Stimulated activated CD4-positive, alpha-beta T cell treated with anti-CD3 and anti-CD28 coated beads, Interleukin-1b, Interleukin-23, amount 100 ng/mL, for 1 hour (primary cell): ENCODE data around the gene LAMA2.

Source experiments
- DNase-seq, 2 donors: peaks; one replicate each; pipeline ENCODE4 v3.0.0-alpha.2; 2020; ENCODE audit warnings: low read depth in 2 of 2

LAMA2 gene

GRCh38 chr6:129490521-129491255, 607.8 kb downstream of the LAMA2 start:
- peak in 1 of 2 donors; percentile 33 for DNase-seq

DNA sequence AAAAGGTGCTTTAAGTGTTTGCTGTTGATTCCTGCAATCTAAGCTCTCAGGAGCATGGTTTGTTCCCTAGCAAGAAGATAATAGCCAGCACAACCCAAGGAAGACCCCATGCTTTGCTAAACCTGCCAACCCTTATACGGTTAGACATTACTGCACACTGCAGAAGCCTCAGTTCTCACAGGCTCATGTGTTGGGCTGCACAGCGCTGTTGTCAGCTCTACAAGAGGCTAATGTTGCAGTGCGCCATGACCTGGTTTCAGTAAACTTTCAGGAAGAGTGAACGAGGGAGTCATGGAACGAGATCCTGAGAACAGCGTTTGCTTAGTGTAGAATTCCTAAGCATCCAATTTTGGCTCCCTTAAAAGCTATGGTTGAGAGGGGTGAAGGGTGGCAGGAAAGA, 608.5 kb downstream of the LAMA2 start:
- DNase-seq: no peak

DNA sequence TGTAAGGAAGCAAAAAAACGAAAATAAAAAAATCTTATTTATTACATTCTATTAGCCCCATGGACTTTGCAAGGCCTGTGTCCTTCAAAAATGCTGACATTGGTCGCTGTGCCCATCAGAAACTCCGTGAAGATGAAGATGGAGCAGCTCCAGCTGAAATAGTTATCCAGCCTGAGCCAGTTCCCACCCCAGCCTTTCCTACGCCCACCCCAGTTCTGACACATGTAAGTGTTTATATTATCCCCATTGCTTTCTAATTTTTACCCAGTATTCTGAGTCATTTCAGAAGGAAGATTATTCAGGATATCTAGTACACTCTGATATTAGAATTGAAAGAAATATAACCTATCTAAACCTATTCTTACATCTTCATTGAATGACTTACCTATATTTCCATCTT, 609.3 kb downstream of the LAMA2 start:
- DNase-seq: no peak

GRCh38 chr6:129493354-129493902, 610.5 kb downstream of the LAMA2 start:
- no peak for DNase-seq

GRCh38 chr6:129494099-129494498, 611.2 kb downstream of the LAMA2 start:
- DNase-seq: no peak

- DNase-seq: no peak
Measured at GRCh38 chr6:129494586-129494985, 611.6 kb downstream of the LAMA2 start.

GRCh38 chr6:129495652-129496051, 612.7 kb downstream of the LAMA2 start:
- no peak for DNase-seq

DNA sequence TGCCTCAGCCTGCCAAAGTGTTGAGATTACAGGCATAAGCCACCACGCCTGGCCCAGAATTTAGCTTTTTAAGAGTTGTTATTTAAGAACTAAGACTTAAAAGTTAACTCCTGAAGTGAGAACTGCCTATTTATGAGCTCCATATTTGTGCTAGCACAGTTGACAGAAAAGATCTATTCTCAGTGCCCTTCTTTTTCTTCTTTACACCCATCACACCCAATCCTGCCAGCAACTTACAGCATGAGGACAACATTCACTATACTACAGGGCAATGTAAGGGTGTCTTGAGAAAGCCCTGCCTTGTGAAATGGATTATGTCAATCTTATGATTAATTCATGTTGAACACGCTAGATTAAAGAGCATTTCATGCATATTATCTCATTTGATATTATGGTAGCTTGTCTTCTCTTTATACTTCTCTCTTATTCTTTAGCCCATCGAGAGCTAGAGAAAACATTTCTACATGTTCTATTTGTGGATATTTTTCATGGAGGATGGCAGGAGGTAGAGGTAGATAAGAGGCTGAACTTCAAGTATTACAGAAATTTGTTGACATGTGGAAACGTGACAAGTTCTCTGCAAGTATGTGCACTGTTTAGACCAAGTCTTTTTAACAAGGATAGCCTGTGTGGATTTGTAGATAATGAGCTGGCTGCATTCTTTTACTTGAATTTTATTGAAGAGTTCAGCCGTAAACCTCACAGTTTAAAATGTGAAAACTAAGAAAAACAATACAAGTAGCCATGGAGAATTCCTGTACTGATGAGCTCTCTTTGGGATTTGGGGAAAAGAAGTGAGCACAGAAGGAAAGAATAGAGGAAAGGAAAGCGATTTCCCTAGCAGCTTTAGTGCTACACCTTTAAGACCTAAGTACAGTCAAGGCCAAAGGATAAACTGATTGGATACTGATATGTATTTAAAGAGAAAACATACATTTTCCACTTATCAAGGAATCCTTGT, 614.8 kb downstream of the LAMA2 start:
- no peak for DNase-seq

DNA sequence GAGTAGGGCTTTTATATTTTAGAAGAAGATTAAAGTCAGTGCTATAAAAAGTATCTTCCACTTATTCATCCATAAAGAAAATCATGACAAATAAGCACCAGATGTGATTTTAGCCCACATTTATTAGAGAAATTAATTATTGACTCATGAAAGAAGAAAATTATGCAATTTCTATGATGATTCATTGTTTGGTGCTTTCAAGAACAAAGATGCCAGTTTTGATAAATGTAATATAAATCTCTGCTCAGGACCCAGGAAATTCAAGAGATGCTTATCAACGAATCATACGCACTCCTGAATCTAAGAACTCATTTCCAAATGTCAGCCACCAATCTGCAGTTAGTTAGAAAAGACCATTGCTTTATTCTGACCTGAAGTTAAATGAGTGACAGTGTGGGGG, 615.6 kb downstream of the LAMA2 start:
- DNase-seq: no peak

GRCh38 chr6:129498950-129499842, 616.3 kb downstream of the LAMA2 start:
- DNase-seq: no peak

DNA sequence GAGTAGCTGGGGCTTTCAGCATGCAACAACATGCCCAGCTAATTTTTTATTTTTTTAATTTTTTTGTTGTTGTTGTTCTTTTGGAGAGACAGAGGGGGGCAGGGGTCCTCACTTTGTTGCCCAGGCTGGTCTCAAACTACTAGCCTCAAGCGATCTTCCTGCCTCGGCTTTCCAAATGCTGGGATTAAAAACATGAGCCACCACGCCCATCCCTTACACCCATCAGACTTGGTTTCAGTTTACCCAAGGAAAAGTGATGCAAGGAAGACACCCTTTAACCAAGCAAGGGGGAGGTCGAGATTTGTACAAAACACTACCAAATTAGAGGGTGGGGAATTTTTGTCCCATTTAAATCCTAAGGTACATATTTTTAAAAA, 616.9 kb downstream of the LAMA2 start:
- no peak for DNase-seq

DNA sequence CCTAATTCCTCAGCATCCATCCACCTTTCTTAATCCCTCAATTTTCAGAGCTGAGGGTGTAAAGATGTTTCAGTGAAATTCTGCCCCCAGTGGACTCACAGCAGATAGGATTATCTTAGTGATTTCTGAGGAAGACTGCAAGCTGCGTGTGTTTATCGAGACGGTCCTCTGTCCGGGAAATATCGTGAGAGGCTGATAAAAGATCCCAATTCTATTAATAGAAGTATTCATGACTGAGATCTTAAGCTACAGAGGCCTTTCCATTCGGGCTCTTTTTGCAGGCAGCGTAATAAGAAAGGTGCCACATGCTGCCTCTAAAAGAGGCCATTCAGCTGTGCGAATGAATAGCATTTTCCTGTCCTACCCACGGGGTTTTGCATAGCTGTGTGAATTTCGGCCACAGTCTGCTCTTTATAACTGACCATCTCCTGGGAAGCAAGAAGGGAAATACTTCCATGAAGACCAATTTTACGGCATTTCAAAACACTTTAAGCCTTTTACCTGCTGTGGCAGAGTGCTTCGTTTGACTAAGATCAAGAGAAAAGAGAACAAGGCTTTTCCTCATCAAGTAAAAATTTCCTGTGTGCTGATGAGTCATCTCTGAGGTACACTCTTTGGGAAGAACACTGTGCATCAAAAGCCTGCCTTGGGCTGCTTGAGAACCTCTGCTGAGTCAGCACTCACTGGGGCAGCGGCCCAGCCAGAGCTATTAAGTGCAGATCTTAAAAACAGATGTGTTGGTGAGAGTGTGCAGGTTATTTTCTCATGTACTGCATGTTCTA, 618.2 kb downstream of the LAMA2 start:
- no peak for DNase-seq

DNA sequence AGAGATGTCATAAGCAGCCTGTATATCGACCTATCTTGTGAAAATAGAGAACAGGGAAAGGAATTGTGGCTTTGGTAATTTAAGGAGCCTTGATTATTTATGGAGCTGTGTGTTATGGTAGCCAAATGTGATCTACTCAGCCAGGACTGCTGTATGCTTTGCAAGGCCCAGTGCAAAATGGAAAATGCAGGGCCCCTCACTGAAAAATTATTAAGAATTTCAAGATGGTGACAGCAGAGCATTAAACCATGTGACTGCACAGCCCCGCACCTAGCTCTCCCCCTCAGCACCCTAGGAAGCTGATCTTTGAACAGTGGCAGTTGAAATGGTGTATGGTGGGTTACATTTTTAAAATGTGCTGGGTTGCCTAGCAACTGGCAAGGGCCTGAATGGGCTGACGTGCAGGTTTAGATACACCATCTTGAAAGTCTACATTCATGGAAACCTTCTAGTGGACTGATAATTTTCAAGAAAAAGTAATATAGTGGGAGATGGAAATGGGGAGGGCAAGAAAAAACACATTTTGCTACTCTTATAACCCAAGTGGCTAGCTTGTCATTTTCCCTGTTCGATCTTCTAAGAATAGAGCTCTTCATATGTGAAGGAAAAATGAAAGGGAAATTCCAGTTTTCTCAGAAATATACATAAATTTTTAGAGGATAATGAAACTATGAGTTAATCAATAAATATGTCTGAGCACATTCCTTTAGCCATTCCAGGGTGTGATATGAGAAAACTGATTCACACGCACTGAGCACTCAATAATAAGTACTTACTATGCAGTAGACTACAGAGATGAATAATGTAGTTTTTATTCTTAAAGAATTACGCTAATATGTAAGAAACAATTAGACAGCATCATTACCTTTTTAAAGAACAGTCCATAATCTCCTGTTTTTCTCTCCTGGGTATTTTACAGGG, 619.1 kb downstream of the LAMA2 start:
- no peak for DNase-seq

DNA sequence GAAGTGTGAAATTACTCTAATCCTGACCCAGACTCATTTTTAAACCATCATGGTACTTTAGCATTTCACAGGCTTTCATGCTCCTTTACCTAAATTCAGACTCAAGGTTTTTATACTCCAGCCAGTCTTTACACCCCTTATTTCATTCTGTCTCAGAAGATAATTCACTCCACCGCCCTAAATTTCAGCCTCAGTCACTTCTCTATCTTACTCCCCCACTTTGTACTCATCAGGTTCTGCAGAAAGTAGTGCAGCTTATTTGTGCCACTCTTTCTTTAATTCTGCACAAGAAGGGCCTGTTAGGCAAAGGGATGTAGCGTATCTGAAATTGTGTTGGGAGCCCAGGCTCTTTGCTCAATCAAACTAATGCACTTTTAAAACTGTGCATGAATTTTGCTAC, 621.5 kb downstream of the LAMA2 start:
- no peak for DNase-seq

DNA sequence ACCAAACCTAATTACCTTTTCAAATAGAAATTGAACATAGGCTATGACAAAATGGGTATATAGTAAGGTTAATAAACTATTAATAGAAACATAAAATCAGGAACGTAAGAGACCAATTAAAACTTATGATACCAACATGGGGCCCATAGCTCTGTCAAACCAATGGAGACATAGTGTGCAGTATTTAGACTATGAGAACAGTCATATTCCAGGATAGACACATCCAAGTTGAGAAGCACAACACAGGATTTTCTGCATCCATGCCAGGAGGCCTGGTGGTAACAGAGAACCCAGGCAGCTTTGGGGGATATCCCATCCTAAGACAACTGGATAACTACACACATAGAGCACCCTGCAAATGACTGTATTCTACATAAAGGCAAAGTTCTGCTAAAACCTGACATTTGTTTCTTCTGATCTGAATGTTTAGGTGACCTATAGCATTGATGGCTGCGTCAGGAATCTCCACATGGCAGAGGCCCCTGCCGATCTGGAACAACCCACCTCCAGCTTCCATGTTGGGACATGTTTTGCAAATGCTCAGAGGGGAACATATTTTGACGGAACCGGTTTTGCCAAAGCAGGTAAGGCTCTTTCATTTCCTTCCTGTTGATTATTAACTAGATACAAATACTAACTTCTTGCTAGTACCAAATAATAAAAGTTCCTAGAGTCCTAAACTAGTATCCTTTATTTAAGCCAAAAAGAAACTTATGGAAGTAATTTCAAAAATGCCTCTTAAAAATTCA, 624.3 kb downstream of the LAMA2 start:
- DNase-seq: no peak

DNA sequence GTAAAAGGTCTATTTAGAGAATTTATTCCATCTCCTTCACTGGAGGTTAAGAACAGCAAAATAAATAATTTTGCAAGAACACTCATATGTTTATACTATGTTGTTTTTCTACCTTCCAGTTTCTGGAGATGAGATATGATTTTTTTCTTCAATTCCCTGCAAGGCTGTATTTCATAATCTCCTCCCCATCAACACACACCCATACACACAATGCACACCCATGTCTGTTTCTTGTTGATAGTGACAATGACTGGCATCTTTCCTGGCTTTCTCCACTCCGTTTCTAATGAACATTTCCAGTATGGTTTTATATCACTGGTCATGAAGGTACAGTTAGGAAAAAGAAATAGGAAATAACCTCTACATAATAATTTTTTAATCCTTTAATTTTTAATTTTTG, 624.9 kb downstream of the LAMA2 start:
- DNase-seq: no peak

GRCh38 chr6:129508477-129509145, 625.7 kb downstream of the LAMA2 start:
- no peak for DNase-seq

DNA sequence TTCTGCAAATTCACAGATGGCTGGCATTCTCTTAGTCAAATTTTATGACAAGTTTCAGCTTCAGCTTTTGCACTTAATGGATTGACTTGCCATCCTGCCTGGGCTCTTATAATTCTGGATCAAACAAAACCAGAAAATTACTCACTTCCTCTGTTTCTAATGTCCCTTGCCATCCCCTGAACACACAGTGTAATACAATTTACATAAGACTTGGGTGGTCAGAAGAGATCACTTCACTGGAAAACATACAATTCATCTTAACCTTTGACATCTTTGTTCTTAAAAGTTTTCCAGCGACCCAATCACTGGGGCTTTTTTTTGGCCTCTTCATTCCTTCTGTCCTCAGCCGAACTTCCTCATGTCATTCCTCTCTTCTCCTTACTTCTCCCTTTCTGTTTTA, 628.0 kb downstream of the LAMA2 start:
- no peak for DNase-seq

DNA sequence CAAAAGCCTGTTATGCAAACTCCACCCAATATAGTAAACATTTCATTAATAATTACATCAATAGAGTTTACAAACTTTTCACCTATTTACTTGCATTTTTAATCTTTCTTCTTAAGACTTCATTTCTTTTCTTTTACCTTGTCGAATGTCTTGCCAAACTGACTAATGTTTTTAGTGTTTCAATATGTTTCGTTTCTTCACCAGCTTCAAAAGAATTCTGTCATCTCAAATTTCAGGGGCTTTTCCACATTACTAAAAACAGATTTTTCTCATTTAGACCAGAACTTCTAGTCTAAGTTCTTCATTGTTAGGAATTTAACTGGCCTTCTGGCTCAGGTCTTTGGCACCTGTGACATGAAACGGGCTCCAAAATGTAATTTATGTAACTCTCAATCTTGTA, 630.5 kb downstream of the LAMA2 start:
- DNase-seq: no peak
